Skeletal muscle tissue (tissue), 4 donors: Measurements from ENCODE around the gene CHEK2. TPM values are rescaled to one million over a fixed set of nuclear protein-coding genes. Genes with fewer than 3 reads are reported as not detected.

Experiments
- H3K27ac ChIP-seq: one replicate; pipeline ENCODE4 v1.7.0; 2013; ENCODE audit warnings: mild to moderate bottlenecking, low read depth, low read length, inconsistent platforms
- H3K27me3 ChIP-seq, 3 donors: one replicate each; pipeline ENCODE4 v1.7.0; 2013; ENCODE audit warnings: low read length in 3 of 3; ENCODE audit not compliant: control insufficient read depth in 3 of 3, insufficient read depth in 3 of 3
- H3K36me3 ChIP-seq, 3 donors: one replicate each; pipeline ENCODE4 v1.7.0; 2013; ENCODE audit warnings: low read length in 3 of 3; ENCODE audit not compliant: control insufficient read depth in 3 of 3, insufficient read depth in 3 of 3
- H3K4me1 ChIP-seq, 3 donors: one replicate each; pipeline ENCODE4 v1.7.0; 2013; ENCODE audit warnings: low read length in 3 of 3, mild to moderate bottlenecking in 3 of 3; ENCODE audit not compliant: control insufficient read depth in 3 of 3, insufficient read depth in 3 of 3
- H3K4me3 ChIP-seq, 3 donors: one replicate each; pipeline ENCODE4 v1.7.0; 2013; ENCODE audit warnings: low read length in 3 of 3
- H3K9ac ChIP-seq, 3 donors: one replicate each; pipeline ENCODE4 v1.7.0; 2013; ENCODE audit warnings: low read length in 3 of 3, mild to moderate bottlenecking in 3 of 3, moderate library complexity in 2 of 3, low read depth in 1 of 3
- H3K9me3 ChIP-seq, 3 donors: one replicate each; pipeline ENCODE4 v1.7.0; 2013; ENCODE audit warnings: low read length in 3 of 3; ENCODE audit not compliant: control insufficient read depth in 3 of 3
- total RNA-seq: library from RNA; depleted of rRNA; stranded (reverse); fragments of >200 nt; gene quantifications from one replicate; pipeline ENCODE4 v1.2.3, GENCODE V29; 2014
- donor health status: Osteomylitis.

Gene CHEK2
- total RNA-seq, 1 donor from 2014 or later, result 12.5 TPM

DNA sequence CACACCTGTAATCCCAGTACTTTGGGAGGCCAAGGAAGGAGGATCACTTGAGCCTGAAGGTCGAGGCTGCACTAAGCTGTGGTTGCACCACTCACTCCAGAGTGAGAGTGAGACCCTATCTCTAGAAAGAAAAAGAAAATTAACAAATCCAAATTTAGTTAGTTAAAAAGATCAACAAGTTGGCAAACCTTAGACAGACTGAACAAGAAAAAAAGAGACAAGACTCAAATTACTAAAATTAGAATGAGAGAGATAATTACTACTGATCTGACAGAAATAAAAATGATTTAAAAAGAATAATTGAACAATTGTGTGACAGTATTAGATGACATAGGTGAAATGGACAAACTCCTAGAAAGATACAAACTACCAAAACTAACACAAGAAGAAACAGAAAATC is 13.6 kb downstream of the CHEK2 start:
- H3K27ac ChIP-seq, result no peak overlapping the region
- no peaks in the 10 kb centered on the region for H3K36me3 ChIP-seq
- H3K4me1 ChIP-seq, result no peaks in the 10 kb centered on the region
- H3K4me3 ChIP-seq, result no peak overlapping the region
- no peaks in the 10 kb centered on the region for H3K27me3 ChIP-seq
- no peak overlapping the region for H3K9ac ChIP-seq
- no peaks in the 10 kb centered on the region for H3K9me3 ChIP-seq

- no peaks in the 10 kb centered on the region for H3K36me3 ChIP-seq
- no peak overlapping the region for H3K9ac ChIP-seq
- H3K9me3 ChIP-seq, result no peaks in the 10 kb centered on the region
- H3K27me3 ChIP-seq, result no peaks in the 10 kb centered on the region
- no peak overlapping the region for H3K27ac ChIP-seq
- no peaks in the 10 kb centered on the region for H3K4me1 ChIP-seq
- no peak overlapping the region for H3K4me3 ChIP-seq
Observed at GRCh38 chr22:28718044-28718443, 23.6 kb downstream of the CHEK2 start.

DNA sequence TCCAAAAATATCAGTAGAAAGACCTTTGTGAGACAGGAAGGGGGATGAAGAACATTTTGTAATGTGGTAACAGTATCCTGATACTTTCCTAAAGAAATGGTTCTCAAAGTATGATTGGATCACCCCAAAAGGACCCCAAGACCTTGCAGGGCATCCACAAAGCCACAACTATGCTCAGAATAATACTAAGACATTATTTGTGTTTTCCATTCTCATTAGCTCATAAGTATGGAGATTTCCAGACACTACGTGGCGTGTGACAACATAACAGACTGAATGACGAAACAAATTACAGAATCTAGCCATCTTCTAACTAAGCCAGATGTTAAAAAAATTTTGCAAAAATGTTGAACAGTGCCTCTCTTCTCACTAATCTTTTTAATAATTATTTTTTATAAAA is 24.9 kb downstream of the CHEK2 start:
- Histone ChIP-seq H3K27ac (no peak overlapping the region), H3K4me1 (peaks cover 0 to 5% (median 2%) of the 10 kb centered on the region in 3 donors), H3K9me3 (no peaks in the 10 kb centered on the region), H3K36me3 (no peaks in the 10 kb centered on the region), H3K4me3 (no peak overlapping the region), H3K9ac (no peak overlapping the region), H3K27me3 (no peaks in the 10 kb centered on the region)

DNA sequence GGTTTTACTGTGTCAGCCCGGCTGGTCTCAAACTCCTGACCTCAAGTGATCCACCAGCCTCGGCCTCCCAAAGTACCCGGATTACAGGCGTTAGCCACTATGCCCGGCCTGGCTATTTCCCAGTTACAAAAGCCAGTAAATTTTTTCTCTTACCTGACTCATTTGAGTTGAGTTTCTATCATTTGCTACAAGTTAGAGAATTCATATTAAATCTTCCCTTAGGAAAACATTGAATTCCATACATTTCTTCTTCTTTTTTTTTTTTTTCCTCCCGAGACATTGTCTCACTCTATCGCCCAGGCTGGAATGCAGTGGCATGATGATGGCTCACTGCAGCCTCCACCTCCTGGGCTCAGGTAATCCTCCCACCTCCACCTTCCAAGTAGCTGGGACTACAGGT is 26.0 kb downstream of the CHEK2 start:
- H3K36me3 ChIP-seq, result no peaks in the 10 kb centered on the region
- H3K4me1 ChIP-seq, result peaks cover 2 to 8% (median 2%) of the 10 kb centered on the region in 3 donors
- H3K27ac ChIP-seq, result no peak overlapping the region
- H3K27me3 ChIP-seq, result no peaks in the 10 kb centered on the region
- H3K9ac ChIP-seq, result no peak overlapping the region
- no peak overlapping the region for H3K4me3 ChIP-seq
- H3K9me3 ChIP-seq, result no peaks in the 10 kb centered on the region

DNA sequence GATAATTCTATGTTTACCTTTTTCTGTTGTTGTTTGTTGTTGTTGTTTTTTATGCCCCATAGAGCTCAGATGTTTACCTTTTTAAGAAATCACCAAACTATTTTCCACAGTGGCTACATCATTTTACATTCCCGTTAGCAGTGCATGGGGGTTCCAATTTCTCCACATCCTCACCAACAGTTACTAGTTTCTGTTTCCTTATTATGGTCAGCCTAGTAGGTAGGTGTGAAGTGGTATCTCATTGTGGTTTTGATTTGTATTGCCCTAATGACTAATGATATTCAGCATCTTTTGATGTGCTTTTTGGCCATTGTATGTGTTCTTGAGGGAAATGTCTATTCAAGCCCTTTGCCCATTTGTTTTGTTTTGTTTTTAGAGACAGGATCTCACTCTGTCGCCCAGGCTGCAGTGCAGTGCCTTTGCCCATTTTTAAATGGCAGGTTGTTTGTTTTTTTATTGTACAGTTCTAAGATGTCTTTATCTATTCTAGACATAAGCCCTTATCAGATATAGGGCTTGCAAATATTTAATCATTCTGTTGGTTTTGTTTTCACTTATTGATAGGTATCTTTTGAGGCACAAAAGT is 27.5 kb downstream of the CHEK2 start:
- no peak overlapping the region for H3K27ac ChIP-seq
- no peaks in the 10 kb centered on the region for H3K36me3 ChIP-seq
- peaks cover 2 to 11% (median 5%) of the 10 kb centered on the region in 3 donors for H3K4me1 ChIP-seq
- no peak overlapping the region for H3K9ac ChIP-seq
- no peaks in the 10 kb centered on the region for H3K27me3 ChIP-seq
- H3K9me3 ChIP-seq, result no peaks in the 10 kb centered on the region
- H3K4me3 ChIP-seq, result no peak overlapping the region

GRCh38 chr22:28711820-28712777 is 29.5 kb downstream of the CHEK2 start:
- H3K36me3 ChIP-seq, result no peaks in the 10 kb centered on the region

DNA sequence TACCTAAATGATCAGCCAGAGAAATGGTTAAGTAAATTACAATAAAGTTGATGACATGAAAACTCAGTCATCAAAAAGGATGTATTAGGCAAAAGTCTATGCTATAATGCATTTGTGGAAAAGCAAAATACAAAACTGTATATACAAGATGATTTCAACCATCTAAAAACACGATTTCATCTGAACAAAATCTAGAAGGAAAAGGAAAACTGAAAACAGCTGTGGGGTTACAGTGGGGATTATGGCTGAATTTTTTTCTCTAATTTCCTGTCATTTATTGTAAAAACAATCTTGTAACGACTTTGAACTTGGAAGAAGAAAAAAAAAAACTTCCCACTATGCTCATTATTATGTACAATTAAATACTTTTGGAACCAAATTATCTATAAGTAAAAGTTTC is 30.3 kb downstream of the CHEK2 start:
- Histone ChIP-seq H3K27me3 (no peaks in the 10 kb centered on the region), H3K4me3 (no peak overlapping the region), H3K4me1 (peaks cover 2 to 11% (median 5%) of the 10 kb centered on the region in 3 donors), H3K27ac (peak overlapping the region; percentile 55), H3K9ac (no peak overlapping the region), H3K36me3 (no peaks in the 10 kb centered on the region), H3K9me3 (no peaks in the 10 kb centered on the region)

More at GRCh38 chr22:28711820-28712777, 29.5 kb downstream of the CHEK2 start:
- Histone ChIP-seq H3K9me3 (no peaks in the 10 kb centered on the region), H3K4me1 (peaks cover 2 to 11% (median 5%) of the 10 kb centered on the region in 3 donors), H3K27me3 (no peaks in the 10 kb centered on the region), H3K27ac (peak overlapping the region; percentile 50), H3K4me3 (peak overlapping the region in 1 of 3 donors; percentile 26), H3K9ac (no peak overlapping the region)

DNA sequence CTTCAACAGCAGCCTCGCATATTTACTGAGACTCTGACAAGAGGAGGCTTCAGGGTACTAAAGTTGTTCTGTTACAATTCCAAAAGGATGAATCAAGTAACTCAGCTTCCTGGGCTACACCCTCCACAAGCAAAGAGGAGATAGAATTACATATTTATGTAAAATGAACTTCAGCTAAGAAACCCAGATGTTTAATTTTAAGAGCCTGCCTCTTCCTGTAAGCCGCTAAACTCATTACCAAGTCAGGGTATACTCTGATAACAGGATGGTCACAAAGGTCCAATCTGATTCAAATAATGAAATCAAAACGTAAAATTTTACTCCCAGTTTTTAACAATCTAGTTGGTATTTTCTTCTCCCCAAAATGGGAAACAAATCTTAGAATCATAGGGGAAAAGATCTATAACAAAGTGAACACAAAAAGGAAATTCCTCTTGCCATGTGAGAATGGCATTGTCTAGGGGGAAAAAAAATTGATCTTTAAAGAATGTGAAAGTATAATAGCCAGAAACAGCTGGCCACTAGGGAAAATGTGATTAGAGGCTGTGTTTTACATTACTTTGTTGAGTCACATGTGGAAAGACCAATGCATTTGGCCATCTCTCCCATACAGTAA is 30.9 kb downstream of the CHEK2 start:
- no peak overlapping the region for H3K4me3 ChIP-seq
- H3K4me1 ChIP-seq, result peaks cover 2 to 11% (median 5%) of the 10 kb centered on the region in 3 donors
- no peaks in the 10 kb centered on the region for H3K36me3 ChIP-seq
- H3K9ac ChIP-seq, result no peak overlapping the region
- no peaks in the 10 kb centered on the region for H3K9me3 ChIP-seq
- peak overlapping the region; percentile 55 for H3K27ac ChIP-seq
- no peaks in the 10 kb centered on the region for H3K27me3 ChIP-seq

DNA sequence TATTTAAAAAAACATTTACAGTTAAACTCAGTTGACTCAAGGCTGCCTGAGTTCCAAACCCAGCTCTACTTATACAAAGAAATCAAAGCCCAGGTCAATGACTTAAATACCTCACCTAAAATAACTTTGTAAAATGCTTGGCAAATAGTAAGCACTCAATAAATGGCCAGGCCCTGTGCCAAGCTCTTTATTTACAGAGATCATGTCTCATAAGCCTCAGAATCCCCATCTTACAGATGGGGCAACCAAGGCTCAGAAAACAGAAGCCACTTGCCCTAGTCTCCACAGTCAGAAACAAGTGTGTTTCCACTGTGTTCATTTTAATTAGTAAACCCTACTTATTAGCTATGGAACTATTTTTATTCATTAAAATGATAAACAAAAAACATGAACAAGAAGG is 31.5 kb downstream of the CHEK2 start:
- no peak overlapping the region for H3K4me3 ChIP-seq
- H3K9me3 ChIP-seq, result no peaks in the 10 kb centered on the region
- peak overlapping the region; percentile 55 for H3K27ac ChIP-seq
- no peaks in the 10 kb centered on the region for H3K36me3 ChIP-seq
- H3K27me3 ChIP-seq, result no peaks in the 10 kb centered on the region
- H3K9ac ChIP-seq, result no peak overlapping the region
- peaks cover 2 to 11% (median 5%) of the 10 kb centered on the region in 3 donors for H3K4me1 ChIP-seq

- Histone ChIP-seq H3K9ac (no peak overlapping the region), H3K27me3 (no peaks in the 10 kb centered on the region)
Observed at GRCh38 chr22:28706845-28707244, 34.8 kb downstream of the CHEK2 start.

More at GRCh38 chr22:28706845-28707244, 34.8 kb downstream of the CHEK2 start:
- H3K4me3 ChIP-seq, result no peak overlapping the region
- no peak overlapping the region for H3K27ac ChIP-seq
- H3K9me3 ChIP-seq, result no peaks in the 10 kb centered on the region
- no peaks in the 10 kb centered on the region for H3K36me3 ChIP-seq
- H3K4me1 ChIP-seq, result peaks cover 0 to 6% (median 5%) of the 10 kb centered on the region in 3 donors
